Measurements from ENCODE around the gene DNAJC13. TPM values are rescaled to one million over a fixed set of nuclear protein-coding genes. Genes with fewer than 3 reads are reported as not detected.
"Not testable (repeated sequence)": the region's sequence is repeated elsewhere in the genome, so short reads cannot be mapped to it uniquely, and the experiment has no call there.

The DNAJC13 gene
- total RNA-seq, 1 experiment from 2014 or later = 33.0 TPM

- Mint-ChIP-seq H3K27ac (ENCODE audit: low read depth, unreplicated experiment) (no peak overlapping the region), H3K27me3 (ENCODE audit: insufficient read depth, unreplicated experiment) (no peaks in the 10 kb centered on the region), H3K9me3 (ENCODE audit: unreplicated experiment) (peaks cover 7% of the 10 kb centered on the region), H3K4me3 (ENCODE audit: unreplicated experiment) (no peak overlapping the region), H3K4me1 (ENCODE audit: insufficient read depth, unreplicated experiment) (no peaks in the 10 kb centered on the region), H3K36me3 (ENCODE audit: insufficient read depth, unreplicated experiment) (no peaks in the 10 kb centered on the region)
- ChIA-PET CTCF (interaction anchor here (0.6 to 8.3 kb wide), 3 partner anchors 9 to 184 kb away, joined by 3 to 343 read pairs (median 5); no protein-coding TSS in a partner anchor), POLR2A (no interaction called here)
- no peak for TF ChIP-seq CTCF (IDR thresholded peaks at IDR 0.05; ENCODE audit: unreplicated experiment)
- no peak for DNase-seq (ENCODE audit: unreplicated experiment)
- no TSS peak for BruUV-seq (replicated peaks)
- intact Hi-C loops (cut with micrococcal nuclease) = no loop called here
Observed at GRCh38 chr3:132394320-132394719, 23.0 kb upstream of the DNAJC13 start.

GRCh38 chr3:132395126-132395525 is 22.2 kb upstream of the DNAJC13 start:
- POLR2A ChIA-PET = no interaction called here
- CTCF ChIA-PET = interaction anchor here (0.6 to 8.3 kb wide), 5 partner anchors 45 to 357 kb away, joined by 3 to 343 read pairs (median 4); no protein-coding TSS in a partner anchor
- H3K27ac Mint-ChIP-seq (ENCODE audit: low read depth, unreplicated experiment) = no peak overlapping the region
- no peak for TF ChIP-seq CTCF (IDR thresholded peaks at IDR 0.05; ENCODE audit: unreplicated experiment)
- no TSS peak for BruUV-seq (replicated peaks)
- H3K4me1 Mint-ChIP-seq (ENCODE audit: insufficient read depth, unreplicated experiment) = no peaks in the 10 kb centered on the region
- intact Hi-C loops (cut with micrococcal nuclease) = no loop called here
- peaks cover 7% of the 10 kb centered on the region for H3K9me3 Mint-ChIP-seq (ENCODE audit: unreplicated experiment)
- H3K36me3 Mint-ChIP-seq (ENCODE audit: insufficient read depth, unreplicated experiment) = no peaks in the 10 kb centered on the region
- H3K4me3 Mint-ChIP-seq (ENCODE audit: unreplicated experiment) = no peak overlapping the region
- no peak for DNase-seq (ENCODE audit: unreplicated experiment)
- H3K27me3 Mint-ChIP-seq (ENCODE audit: insufficient read depth, unreplicated experiment) = no peaks in the 10 kb centered on the region

GRCh38 chr3:132396255-132396654 is 21.0 kb upstream of the DNAJC13 start:
- H3K4me1 Mint-ChIP-seq (ENCODE audit: insufficient read depth, unreplicated experiment) = no peaks in the 10 kb centered on the region
- H3K27me3 Mint-ChIP-seq (ENCODE audit: insufficient read depth, unreplicated experiment) = no peaks in the 10 kb centered on the region
- no peak for DNase-seq (ENCODE audit: unreplicated experiment)
- peaks cover 7% of the 10 kb centered on the region for H3K9me3 Mint-ChIP-seq (ENCODE audit: unreplicated experiment)
- ChIA-PET POLR2A (interaction anchor here (0.6 to 0.7 kb wide), 2 partner anchors 57 to 1327 kb away, joined by 3 read pairs; no protein-coding TSS in a partner anchor), CTCF (interaction anchor here (0.6 to 8.3 kb wide), 4 partner anchors 33 to 358 kb away, joined by 3 to 343 read pairs (median 4); no protein-coding TSS in a partner anchor)
- H3K4me3 Mint-ChIP-seq (ENCODE audit: unreplicated experiment) = no peak overlapping the region
- intact Hi-C loops (cut with micrococcal nuclease) = no loop called here
- BruUV-seq (replicated peaks) = no TSS peak
- TF ChIP-seq CTCF (IDR thresholded peaks at IDR 0.05; ENCODE audit: unreplicated experiment) = no peak
- no peak overlapping the region for H3K27ac Mint-ChIP-seq (ENCODE audit: low read depth, unreplicated experiment)
- H3K36me3 Mint-ChIP-seq (ENCODE audit: insufficient read depth, unreplicated experiment) = no peaks in the 10 kb centered on the region

GRCh38 chr3:132396776-132397175 is 20.5 kb upstream of the DNAJC13 start:
- intact Hi-C loops (cut with micrococcal nuclease); H3K4me1 Mint-ChIP-seq (ENCODE audit: insufficient read depth, unreplicated experiment); H3K36me3 Mint-ChIP-seq (ENCODE audit: insufficient read depth, unreplicated experiment); H3K27ac Mint-ChIP-seq (ENCODE audit: low read depth, unreplicated experiment); DNase-seq (ENCODE audit: unreplicated experiment); H3K9me3 Mint-ChIP-seq (ENCODE audit: unreplicated experiment); H3K27me3 Mint-ChIP-seq (ENCODE audit: insufficient read depth, unreplicated experiment); H3K4me3 Mint-ChIP-seq (ENCODE audit: unreplicated experiment); BruUV-seq (replicated peaks): not testable (repeated sequence)
- ChIA-PET CTCF (interaction anchor here (0.7 to 8.3 kb wide), 8 partner anchors 13 to 359 kb away, joined by 3 to 343 read pairs (median 4); no protein-coding TSS in a partner anchor), POLR2A (interaction anchor here (0.6 kb wide), 1 partner anchor 58 kb away, joined by 3 read pairs; no protein-coding TSS in a partner anchor)
